Naive thymus-derived CD8-positive, alpha-beta T cell (primary cell): Measurements from ENCODE around the gene MBD2. TPM values are rescaled to one million over a fixed set of nuclear protein-coding genes. Genes with fewer than 3 reads are reported as not detected.

Experiments used
- ATAC-seq, 2 donors: fragments of 150-1000 bp; cut with Tn5 transposase in 1 of 2; sonication (Bioruptor Pico), chemical (Tn5 transposase) in 1 of 2; 1 replicate in 1 of 2; 2 replicates in 1 of 2; pipeline ENCODE4 v1.10.0; 2021; ENCODE audit warnings: mild to moderate bottlenecking in 2 of 2, moderate library complexity in 2 of 2
- POLR2A ChIA-PET: fragments of 350-600 bp; sonication (Branson Sonifier 250); formaldehyde crosslinking; loops from one replicate; lab custom pipeline; 2021; ENCODE audit warnings: antibody characterized with exemption; lab: Charles Lee
- DNase-seq, 10 donors: peaks; one replicate each; pipeline versions ENCODE4 v3.0.0 to v3.0.0-alpha.2; 2020 to 2022
- H3K27ac Mint-ChIP-seq, 10 donors: one replicate each; pipeline ENCODE4 v1.8.0; 2020 to 2022; ENCODE audit warnings: mild to moderate bottlenecking in 10 of 10, mixed read lengths in 10 of 10, moderate library complexity in 4 of 10, inconsistent platforms in 1 of 10
- H3K27me3 Mint-ChIP-seq, 5 donors: one replicate each; pipeline ENCODE4 v1.8.0; 2021 to 2022; ENCODE audit warnings: mixed read lengths in 5 of 5
- H3K36me3 Mint-ChIP-seq, 3 donors: one replicate each; pipeline ENCODE4 v1.8.0; 2020 to 2022; ENCODE audit warnings: mixed read lengths in 3 of 3, mild to moderate bottlenecking in 2 of 3, inconsistent platforms in 1 of 3
- H3K4me1 Mint-ChIP-seq, 4 donors: one replicate each; pipeline ENCODE4 v1.8.0; 2021 to 2022; ENCODE audit warnings: mixed read lengths in 4 of 4
- H3K4me3 Mint-ChIP-seq, 10 donors: one replicate each; pipeline ENCODE4 v1.8.0; 2020 to 2022; ENCODE audit warnings: mild to moderate bottlenecking in 10 of 10, mixed read lengths in 10 of 10, moderate library complexity in 6 of 10, inconsistent platforms in 1 of 10
- H3K9me3 Mint-ChIP-seq, 9 donors: one replicate each; pipeline ENCODE4 v1.8.0; 2020 to 2022; ENCODE audit warnings: mixed read lengths in 9 of 9, mild to moderate bottlenecking in 3 of 9, inconsistent platforms in 1 of 9, moderate library complexity in 1 of 9
- polyA plus RNA-seq, 3 donors: library from polyadenylated mRNA; unstranded; fragments of 300-500 nt; fragmentation: Illumina TruSeq; gene quantifications; one replicate each; pipeline ENCODE4 v1.2.3, GENCODE V29; 2021
- total RNA-seq, 8 experiments: library from RNA in 2 of 8; stranded (reverse) in 2 of 8; gene quantifications; one replicate each; pipeline ENCODE4 v1.2.3 and lab custom pipeline; 2021 to 2026

MBD2 gene
- total and polyA plus RNA-seq, 5 experiments from 2014 or later: 6.3 to 85.1 (median 21.1) TPM

GRCh38 chr18:54251606-54252390, 27.3 kb upstream of the MBD2 start:
- H3K4me1 Mint-ChIP-seq: peaks cover 7 to 45% (median 14%) of the 10 kb centered on the region in 4 donors
- POLR2A ChIA-PET: no interaction called here
- H3K4me3 Mint-ChIP-seq: no peak overlapping the region
- peak overlapping the region in 1 of 10 donors; percentile 8 for H3K27ac Mint-ChIP-seq
- no peaks in the 10 kb centered on the region for H3K36me3 Mint-ChIP-seq
- DNase-seq (no peak), ATAC-seq (no peak)
- H3K27me3 Mint-ChIP-seq: no peaks in the 10 kb centered on the region
- H3K9me3 Mint-ChIP-seq: no peaks in the 10 kb centered on the region

- no peaks in the 10 kb centered on the region for H3K27me3 Mint-ChIP-seq
- peak overlapping the region in 2 of 10 donors; percentile 8 to 33 for H3K27ac Mint-ChIP-seq
- ATAC-seq (no peak), DNase-seq (no peak)
- peak overlapping the region in 1 of 10 donors; percentile 21 for H3K4me3 Mint-ChIP-seq
- H3K4me1 Mint-ChIP-seq: peaks cover 7 to 47% (median 15%) of the 10 kb centered on the region in 4 donors
- H3K9me3 Mint-ChIP-seq: no peaks in the 10 kb centered on the region
- no peaks in the 10 kb centered on the region for H3K36me3 Mint-ChIP-seq
- POLR2A ChIA-PET: no interaction called here
These were observed 26.4 kb upstream of the MBD2 start for GRCh38 chr18:54250846-54251261.

GRCh38 chr18:54247511-54248175, 23.2 kb upstream of the MBD2 start:
- Mint-ChIP-seq H3K4me3 (peak overlapping the region; percentile 26 to 78 (median 52)), H3K36me3 (no peaks in the 10 kb centered on the region), H3K4me1 (peaks cover 7 to 41% (median 15%) of the 10 kb centered on the region in 4 donors), H3K27ac (peak overlapping the region; percentile 85 to 96 (median 92)), H3K27me3 (no peaks in the 10 kb centered on the region), H3K9me3 (no peaks in the 10 kb centered on the region)
- DNase-seq (no peak), ATAC-seq (peak; percentile 39 to 48)
- POLR2A ChIA-PET: interaction anchor here (1.1 to 2.0 kb wide), 4 partner anchors 22 to 110 kb away, joined by 3 to 15 read pairs (median 4); partner anchors contain the start of genes C18orf54, POLI and STARD6

- Mint-ChIP-seq H3K36me3 (no peaks in the 10 kb centered on the region), H3K27me3 (no peaks in the 10 kb centered on the region), H3K4me1 (peaks cover 5 to 17% (median 7%) of the 10 kb centered on the region in 4 donors), H3K27ac (peak overlapping the region in 1 of 10 donors; percentile 20), H3K9me3 (no peaks in the 10 kb centered on the region), H3K4me3 (no peak overlapping the region)
- ATAC-seq (no peak), DNase-seq (no peak)
- POLR2A ChIA-PET: no interaction called here
These were observed 17.9 kb upstream of the MBD2 start for GRCh38 chr18:54242327-54242726.

GRCh38 chr18:54241483-54241882, 17.0 kb upstream of the MBD2 start:
- no peak for ATAC-seq
- Mint-ChIP-seq H3K27me3 (no peaks in the 10 kb centered on the region), H3K4me1 (peaks cover 0 to 10% (median 0%) of the 10 kb centered on the region in 4 donors), H3K4me3 (no peak overlapping the region), H3K9me3 (no peaks in the 10 kb centered on the region), H3K27ac (no peak overlapping the region), H3K36me3 (no peaks in the 10 kb centered on the region)
- POLR2A ChIA-PET: no interaction called here
- DNase-seq: no peak

GRCh38 chr18:54240629-54241107, 16.2 kb upstream of the MBD2 start:
- Mint-ChIP-seq H3K4me1 (peaks cover 0 to 10% (median 0%) of the 10 kb centered on the region in 4 donors), H3K9me3 (no peaks in the 10 kb centered on the region), H3K27ac (no peak overlapping the region), H3K4me3 (no peak overlapping the region), H3K27me3 (peaks cover 0 to 6% (median 0%) of the 10 kb centered on the region in 5 donors), H3K36me3 (no peaks in the 10 kb centered on the region)
- POLR2A ChIA-PET: no interaction called here
- DNase-seq (no peak), ATAC-seq (no peak)

GRCh38 chr18:54239601-54240000, 15.1 kb upstream of the MBD2 start:
- ATAC-seq (no peak), DNase-seq (no peak)
- Mint-ChIP-seq H3K4me3 (no peak overlapping the region), H3K4me1 (peaks cover 0 to 10% (median 0%) of the 10 kb centered on the region in 4 donors), H3K27me3 (peaks cover 0 to 6% (median 0%) of the 10 kb centered on the region in 5 donors), H3K27ac (no peak overlapping the region), H3K36me3 (no peaks in the 10 kb centered on the region), H3K9me3 (no peaks in the 10 kb centered on the region)
- POLR2A ChIA-PET: no interaction called here

GRCh38 chr18:54239091-54239490, 14.6 kb upstream of the MBD2 start:
- POLR2A ChIA-PET: no interaction called here
- Mint-ChIP-seq H3K27me3 (peaks cover 0 to 6% (median 0%) of the 10 kb centered on the region in 5 donors), H3K27ac (no peak overlapping the region)

GRCh38 chr18:54238173-54238936, 13.9 kb upstream of the MBD2 start:
- ATAC-seq: no peak
- Mint-ChIP-seq H3K4me3 (no peak overlapping the region), H3K27me3 (peaks cover 0 to 6% (median 0%) of the 10 kb centered on the region in 5 donors), H3K4me1 (peaks cover 0 to 10% (median 0%) of the 10 kb centered on the region in 4 donors), H3K36me3 (no peaks in the 10 kb centered on the region), H3K9me3 (no peaks in the 10 kb centered on the region), H3K27ac (no peak overlapping the region)
- DNase-seq: no peak
- POLR2A ChIA-PET: no interaction called here

More at GRCh38 chr18:54239091-54239490, 14.6 kb upstream of the MBD2 start:
- Mint-ChIP-seq H3K36me3 (no peaks in the 10 kb centered on the region), H3K4me1 (peaks cover 0 to 10% (median 0%) of the 10 kb centered on the region in 4 donors), H3K4me3 (no peak overlapping the region), H3K9me3 (no peaks in the 10 kb centered on the region)
- no peak for DNase-seq
- no peak for ATAC-seq

GRCh38 chr18:54235871-54236270, 11.4 kb upstream of the MBD2 start:
- no peak overlapping the region for H3K27ac Mint-ChIP-seq
- no peak overlapping the region for H3K4me3 Mint-ChIP-seq
- POLR2A ChIA-PET: no interaction called here
- H3K4me1 Mint-ChIP-seq: peaks cover 0 to 10% (median 0%) of the 10 kb centered on the region in 4 donors
- no peak for ATAC-seq
- no peaks in the 10 kb centered on the region for H3K36me3 Mint-ChIP-seq
- no peaks in the 10 kb centered on the region for H3K9me3 Mint-ChIP-seq
- H3K27me3 Mint-ChIP-seq: peaks cover 0 to 6% (median 0%) of the 10 kb centered on the region in 5 donors
- DNase-seq: no peak

GRCh38 chr18:54233747-54234146, 9.3 kb upstream of the MBD2 start:
- no peaks in the 10 kb centered on the region for H3K36me3 Mint-ChIP-seq
- no peak overlapping the region for H3K27ac Mint-ChIP-seq
- H3K9me3 Mint-ChIP-seq: no peaks in the 10 kb centered on the region
- no peak for ATAC-seq
- H3K4me3 Mint-ChIP-seq: no peak overlapping the region
- peaks cover 0 to 6% (median 0%) of the 10 kb centered on the region in 5 donors for H3K27me3 Mint-ChIP-seq
- POLR2A ChIA-PET: no interaction called here
- H3K4me1 Mint-ChIP-seq: peaks cover 0 to 2% (median 0%) of the 10 kb centered on the region in 4 donors
- DNase-seq: no peak

- Mint-ChIP-seq H3K4me3 (no peak overlapping the region), H3K27ac (no peak overlapping the region), H3K27me3 (peaks cover 0 to 6% (median 0%) of the 10 kb centered on the region in 5 donors)
These were observed 8.8 kb upstream of the MBD2 start for GRCh38 chr18:54233228-54233625.

More at GRCh38 chr18:54233228-54233625, 8.8 kb upstream of the MBD2 start:
- no peaks in the 10 kb centered on the region for H3K36me3 Mint-ChIP-seq
- no peaks in the 10 kb centered on the region for H3K4me1 Mint-ChIP-seq
- DNase-seq (no peak), ATAC-seq (no peak)
- POLR2A ChIA-PET: interaction anchor here (0.5 kb wide), 1 partner anchor 36 kb away, joined by 4 read pairs; no protein-coding TSS in a partner anchor
- no peaks in the 10 kb centered on the region for H3K9me3 Mint-ChIP-seq
